ENCODE measurements around the gene TRIM64C.
"Not testable (repeated sequence)": the region's sequence is repeated elsewhere in the genome, so short reads cannot be mapped to it uniquely, and the experiment has no call there.

Gene TRIM64C

GRCh38 chr11:49059012-49059411 is at the start of gene TRIM64C:
Gene TRIM64C, minus strand, starts transcription at chr11:49059112. Its CDS starts 0 bp downstream, at chr11:49059112.
- not testable (repeated sequence) for DNase-seq

GRCh38 chr11:49102356-49102755 is 43.4 kb upstream of the TRIM64C start:
- DNase-seq: not testable (repeated sequence)

- not testable (repeated sequence) for DNase-seq
Observed at GRCh38 chr11:49069897-49070296, 11.0 kb upstream of the TRIM64C start.

GRCh38 chr11:49049821-49050220 is 9.1 kb downstream of the TRIM64C start:
- DNase-seq: not testable (repeated sequence)

GRCh38 chr11:49048229-49048628 is 10.7 kb downstream of the TRIM64C start:
- DNase-seq: not testable (repeated sequence)

- DNase-seq: not testable (repeated sequence)
Observed at GRCh38 chr11:49028523-49028922, 30.4 kb downstream of the TRIM64C start, which contains the start of gene TRIM49B. Gene TRIM49B, plus strand, starts transcription at chr11:49028823. Its CDS starts 2,777 bp downstream, at chr11:49031600.
